Fibroblast of villous mesenchyme (primary cell): ENCODE data around the gene CGB1. TPM values are rescaled to one million over a fixed set of nuclear protein-coding genes. Genes with fewer than 3 reads are reported as not detected.

Experiments
- DNase-seq: peaks from one replicate; pipeline ENCODE4 v3.0.0-alpha.2; 2010; ENCODE audit warnings: low read depth
- H3K4me3 ChIP-seq: 2 replicates; pipeline ENCODE4 v1.5.1; 2011; ENCODE audit warnings: low read depth, mild to moderate bottlenecking, low read length
- total RNA-seq: library from RNA; depleted of rRNA; stranded (reverse); fragments of >200 nt; gene quantifications from 2 replicates; pipeline ENCODE4 v1.2.3, GENCODE V29; 2012
- TF ChIP-seq, protein P1 (sequence below): IDR thresholded peaks from 2 replicates; pipeline ENCODE4 v1.5.1; 2012; ENCODE audit warnings: low read depth, mild to moderate bottlenecking, low read length; ENCODE audit not compliant: insufficient read depth

CGB1 gene
- total RNA-seq, 1 donor, result not detected

DNA sequence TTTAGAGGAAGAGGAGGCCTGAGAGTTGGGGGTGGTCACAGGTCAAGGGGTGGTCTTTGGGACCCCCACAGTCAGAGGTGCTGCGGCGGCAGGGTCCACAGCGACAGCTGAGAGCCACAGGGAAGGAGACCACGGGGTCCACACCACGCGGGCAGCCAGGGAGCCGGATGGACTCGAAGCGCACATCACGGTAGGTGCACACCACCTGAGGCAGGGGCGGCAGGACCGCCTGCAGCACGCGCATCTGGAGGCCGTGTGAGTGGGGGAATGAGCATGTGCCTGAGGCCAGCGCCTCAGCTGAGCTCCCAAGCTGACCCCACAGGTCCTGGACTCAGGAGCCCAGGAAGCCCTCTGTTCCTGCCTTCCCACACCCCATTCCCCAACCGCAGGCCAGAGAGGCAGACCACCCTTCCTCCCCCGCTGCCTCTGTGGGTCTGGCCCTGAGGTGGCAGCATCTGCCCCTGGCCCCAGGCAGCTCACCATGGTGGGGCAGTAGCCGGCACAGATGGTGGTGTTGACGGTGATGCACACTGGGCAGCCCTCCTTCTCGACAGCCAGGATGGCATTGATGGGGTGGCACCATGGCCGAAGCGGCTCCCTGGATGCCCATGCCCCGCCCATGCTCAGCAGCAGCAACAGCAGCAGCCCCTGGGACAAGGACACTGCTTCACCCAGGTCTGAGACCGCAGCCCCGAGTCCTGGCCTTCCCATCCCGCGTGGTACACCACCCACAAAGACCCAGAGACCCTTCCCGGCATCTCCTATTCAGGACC, 20.4 kb downstream of the CGB1 start:
- H3K4me3 ChIP-seq, result no peak overlapping the region
- TF ChIP-seq, protein P1, sequence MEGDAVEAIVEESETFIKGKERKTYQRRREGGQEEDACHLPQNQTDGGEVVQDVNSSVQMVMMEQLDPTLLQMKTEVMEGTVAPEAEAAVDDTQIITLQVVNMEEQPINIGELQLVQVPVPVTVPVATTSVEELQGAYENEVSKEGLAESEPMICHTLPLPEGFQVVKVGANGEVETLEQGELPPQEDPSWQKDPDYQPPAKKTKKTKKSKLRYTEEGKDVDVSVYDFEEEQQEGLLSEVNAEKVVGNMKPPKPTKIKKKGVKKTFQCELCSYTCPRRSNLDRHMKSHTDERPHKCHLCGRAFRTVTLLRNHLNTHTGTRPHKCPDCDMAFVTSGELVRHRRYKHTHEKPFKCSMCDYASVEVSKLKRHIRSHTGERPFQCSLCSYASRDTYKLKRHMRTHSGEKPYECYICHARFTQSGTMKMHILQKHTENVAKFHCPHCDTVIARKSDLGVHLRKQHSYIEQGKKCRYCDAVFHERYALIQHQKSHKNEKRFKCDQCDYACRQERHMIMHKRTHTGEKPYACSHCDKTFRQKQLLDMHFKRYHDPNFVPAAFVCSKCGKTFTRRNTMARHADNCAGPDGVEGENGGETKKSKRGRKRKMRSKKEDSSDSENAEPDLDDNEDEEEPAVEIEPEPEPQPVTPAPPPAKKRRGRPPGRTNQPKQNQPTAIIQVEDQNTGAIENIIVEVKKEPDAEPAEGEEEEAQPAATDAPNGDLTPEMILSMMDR, result no peak
- no peak for DNase-seq

GRCh38 chr19:49014870-49015255, 21.8 kb downstream of the CGB1 start:
- TF ChIP-seq, protein P1, result no peak

DNA sequence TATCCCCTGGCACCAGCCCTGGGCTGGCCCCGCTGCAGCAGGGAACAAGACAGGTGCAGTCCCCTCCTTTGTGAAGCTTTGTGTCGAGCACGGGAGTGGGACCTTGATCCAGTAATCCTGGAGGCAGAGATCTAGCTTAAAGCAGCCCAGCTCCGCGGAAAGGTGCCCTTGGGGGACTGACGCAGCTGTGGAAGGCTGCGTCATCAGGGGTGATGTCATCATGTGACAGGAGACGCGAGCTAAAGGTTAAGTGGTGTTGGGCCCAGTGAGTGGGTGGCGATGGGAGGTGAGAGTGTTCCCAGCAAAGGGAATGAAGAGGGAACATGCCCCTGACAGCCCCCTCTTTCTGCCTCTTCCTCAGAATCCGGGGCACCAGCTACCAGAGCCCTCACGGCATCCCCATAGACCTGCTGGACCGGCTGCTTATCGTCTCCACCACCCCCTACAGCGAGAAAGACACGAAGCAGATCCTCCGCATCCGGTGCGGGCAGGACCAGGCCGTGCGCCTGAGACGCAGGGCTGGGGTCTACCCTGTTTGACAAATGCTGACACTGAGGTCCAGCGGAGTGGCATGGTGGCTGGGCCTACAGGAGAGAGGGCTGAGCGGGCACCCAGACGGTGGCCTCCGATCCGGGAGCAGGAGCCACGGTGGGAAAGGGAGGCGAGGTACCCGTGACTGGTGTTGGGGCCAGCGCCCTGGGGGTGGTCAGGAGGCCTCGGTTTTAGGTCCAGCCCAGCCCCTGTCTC, 22.4 kb downstream of the CGB1 start:
- H3K4me3 ChIP-seq, result no peak overlapping the region
- no peak for DNase-seq
- TF ChIP-seq, protein P1, result no peak

More at GRCh38 chr19:49014870-49015255, 21.8 kb downstream of the CGB1 start:
- no peak overlapping the region for H3K4me3 ChIP-seq
- no peak for DNase-seq

DNA sequence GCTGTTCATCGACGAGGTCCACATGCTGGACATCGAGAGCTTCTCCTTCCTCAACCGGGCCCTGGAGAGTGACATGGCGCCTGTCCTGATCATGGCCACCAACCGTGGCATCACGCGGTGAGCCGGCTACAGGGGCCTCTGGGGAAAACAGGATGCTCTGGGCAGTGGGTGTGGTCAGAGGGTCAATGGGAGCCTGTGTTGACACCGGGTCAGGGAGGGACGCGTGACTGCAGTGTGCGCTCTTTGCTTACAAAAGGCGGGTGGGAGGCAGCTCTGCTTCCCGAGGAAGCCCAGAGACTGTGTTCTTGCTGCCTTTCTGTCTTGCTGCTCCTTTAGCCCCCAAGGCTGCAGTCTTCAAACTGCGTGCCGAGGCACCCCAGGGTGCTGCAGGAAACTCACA, 25.5 kb downstream of the CGB1 start:
- no peak overlapping the region for H3K4me3 ChIP-seq
- TF ChIP-seq, protein P1, result no peak
- no peak for DNase-seq

GRCh38 chr19:49010453-49010852, 26.2 kb downstream of the CGB1 start:
- no peak for DNase-seq
- TF ChIP-seq, protein P1, result no peak
- H3K4me3 ChIP-seq, result no peak overlapping the region

GRCh38 chr19:49009828-49010227, 26.9 kb downstream of the CGB1 start:
- TF ChIP-seq, protein P1, result no peak
- no peak for DNase-seq

GRCh38 chr19:49006905-49007304, 29.8 kb downstream of the CGB1 start:
- TF ChIP-seq, protein P1, result no peak
- no peak for DNase-seq
- no peak overlapping the region for H3K4me3 ChIP-seq

More at GRCh38 chr19:49009828-49010227, 26.9 kb downstream of the CGB1 start:
- H3K4me3 ChIP-seq, result no peak overlapping the region
